GM21390 (cell line): ENCODE measurements around the gene HOXD10.

Experiments used
- ATAC-seq: cut with Tn5 transposase; IDR thresholded peaks from one replicate; pipeline ENCODE4 v1.9.1; 2021; ENCODE audit not compliant: unreplicated experiment

HOXD10 gene

GRCh38 chr2:176149939-176150583, 33.5 kb downstream of the HOXD10 start:
- no peak for ATAC-seq

DNA sequence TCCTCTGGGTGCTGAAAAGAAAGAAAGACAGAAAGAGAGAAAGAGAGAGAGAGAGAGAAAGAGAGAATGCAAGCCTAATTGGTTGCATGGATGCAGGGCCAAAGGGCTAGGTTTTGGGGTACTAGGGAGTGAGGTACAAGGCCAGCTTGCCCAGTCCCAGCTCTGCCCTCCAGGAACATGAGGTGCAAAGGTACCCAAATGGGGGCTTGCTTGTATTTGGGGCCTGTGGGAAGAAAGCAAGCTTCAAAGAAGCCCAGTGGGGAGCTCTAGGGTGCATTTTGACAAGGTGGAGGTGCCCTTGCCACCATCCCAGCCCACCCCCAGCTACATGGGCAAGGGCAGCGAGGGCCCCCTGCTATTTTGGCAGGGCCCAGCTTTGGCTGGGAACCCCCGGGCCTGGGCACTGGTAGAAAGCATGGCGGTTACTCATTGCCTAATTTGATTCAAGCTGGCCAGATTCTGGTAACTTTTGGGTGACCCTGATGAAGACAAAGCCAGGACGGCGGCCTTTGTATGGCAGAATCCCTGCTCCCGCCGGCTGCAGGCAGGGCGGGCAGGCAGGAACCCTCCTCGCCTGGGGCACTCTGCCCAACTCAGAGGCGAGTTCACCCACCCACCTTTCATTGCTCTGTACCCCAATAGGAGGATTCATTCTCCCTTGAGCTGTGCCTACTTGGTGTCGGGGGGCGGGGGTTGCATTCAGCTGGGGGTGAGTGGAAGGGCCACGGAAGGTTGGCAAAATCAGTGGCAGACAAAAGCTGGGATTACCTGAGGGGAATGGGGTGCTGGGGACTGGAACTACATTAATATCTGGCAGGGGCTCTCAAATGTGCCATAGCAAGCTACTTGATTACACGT, 34.2 kb downstream of the HOXD10 start:
- no peak for ATAC-seq

DNA sequence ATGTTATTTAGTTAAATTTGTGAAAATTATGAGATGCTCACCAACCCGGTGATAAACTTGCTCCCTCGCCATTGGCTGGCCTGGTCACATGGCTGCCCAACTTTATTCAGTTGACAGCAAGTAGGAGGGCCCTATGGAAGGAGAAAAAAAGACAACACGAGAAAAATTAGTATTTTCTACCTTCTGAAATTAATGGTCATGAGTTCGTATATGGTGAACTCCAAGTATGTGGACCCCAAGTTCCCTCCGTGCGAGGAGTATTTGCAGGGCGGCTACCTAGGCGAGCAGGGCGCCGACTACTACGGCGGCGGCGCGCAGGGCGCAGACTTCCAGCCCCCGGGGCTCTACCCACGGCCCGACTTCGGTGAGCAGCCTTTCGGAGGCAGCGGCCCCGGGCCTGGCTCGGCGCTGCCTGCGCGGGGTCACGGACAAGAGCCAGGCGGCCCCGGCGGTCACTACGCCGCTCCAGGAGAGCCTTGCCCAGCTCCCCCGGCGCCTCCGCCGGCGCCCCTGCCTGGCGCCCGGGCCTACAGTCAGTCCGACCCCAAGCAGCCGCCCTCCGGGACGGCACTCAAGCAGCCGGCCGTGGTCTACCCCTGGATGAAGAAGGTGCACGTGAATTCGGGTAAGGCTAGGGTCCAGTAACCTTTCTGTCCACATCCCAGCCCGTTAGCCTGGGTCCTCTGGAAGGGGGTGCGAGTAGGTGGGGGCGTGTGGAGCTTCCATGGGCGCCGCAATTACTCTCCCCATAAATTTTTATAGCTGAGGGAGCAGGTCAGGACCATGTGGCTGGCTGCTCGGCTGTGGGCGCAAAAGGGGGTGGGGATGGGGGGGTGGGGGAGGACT, 35.1 kb downstream of the HOXD10 start, which contains the start of gene HOXD4:
Gene HOXD4 (plus strand): TSS at position 109 of the 846 bp plus-strand sequence. CDS start 84 bp downstream, at position 193.
- ATAC-seq: no peak

GRCh38 chr2:176152350-176153181, 36.0 kb downstream of the HOXD10 start:
- no peak for ATAC-seq

- no peak for ATAC-seq
Measured at GRCh38 chr2:176154576-176155252, 38.1 kb downstream of the HOXD10 start.

DNA sequence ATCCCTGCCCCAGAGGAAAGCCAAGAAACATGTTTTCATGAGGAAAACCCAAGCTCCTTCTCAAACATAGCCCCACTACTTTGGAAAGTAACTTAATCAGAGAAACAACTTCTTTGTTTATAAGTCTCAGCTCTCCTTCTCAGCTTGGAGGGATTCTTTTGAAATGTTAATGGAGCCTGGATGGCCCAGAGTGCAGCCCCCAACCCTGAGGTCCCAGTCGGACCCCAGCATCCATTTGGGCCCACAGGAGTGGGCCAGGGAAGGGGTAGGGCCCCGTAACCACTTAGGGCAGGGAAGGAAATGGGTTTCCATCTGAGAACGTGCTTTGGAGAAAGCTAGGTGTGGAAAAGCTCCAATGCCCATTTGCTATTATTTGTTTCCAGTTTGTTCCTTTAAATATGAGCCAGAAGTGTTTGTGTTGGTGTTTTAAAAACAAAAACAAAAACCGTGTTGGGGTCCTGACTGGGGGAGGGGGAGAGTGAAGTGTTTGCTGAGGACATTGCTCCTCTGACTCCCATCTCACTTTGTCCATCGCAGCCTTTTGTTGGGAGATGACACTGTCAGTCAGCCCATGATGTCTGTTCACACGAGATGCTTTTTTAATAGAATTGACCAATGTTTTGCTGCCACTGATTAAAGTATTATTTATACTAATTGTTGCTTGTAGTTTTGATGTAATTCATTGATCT, 38.9 kb downstream of the HOXD10 start:
- ATAC-seq: no peak

DNA sequence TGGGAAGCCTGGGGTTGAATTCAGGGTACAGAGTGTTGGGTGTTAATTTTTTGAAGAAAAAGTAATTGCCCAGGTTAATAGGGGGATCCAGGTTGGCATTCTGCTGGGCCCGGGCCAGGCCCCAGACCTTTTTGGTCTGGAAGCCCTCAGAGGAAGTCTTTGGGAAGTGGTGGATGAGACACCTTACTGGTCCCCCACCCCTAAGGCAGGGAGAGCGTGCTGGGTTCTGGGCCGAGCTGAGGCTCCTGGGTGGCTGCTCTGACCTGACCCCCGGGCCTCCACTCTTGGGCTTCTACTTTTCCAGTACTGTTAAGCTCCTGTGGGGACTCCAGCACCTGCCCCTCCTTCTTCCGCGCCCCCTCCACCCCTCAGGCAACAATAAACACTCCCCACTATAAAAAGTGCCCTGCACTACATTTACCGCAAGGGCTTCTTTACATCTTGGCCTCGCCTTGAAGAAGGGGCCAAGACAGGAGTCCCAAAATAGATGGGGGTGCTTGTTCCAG, 39.8 kb downstream of the HOXD10 start:
- no peak for ATAC-seq

GRCh38 chr2:176156807-176157498, 40.4 kb downstream of the HOXD10 start, which contains the start of gene HOXD3:
Gene HOXD3, plus strand, starts transcription at chr2:176157307. Its CDS starts 11,808 bp downstream, at chr2:176169115.
- ATAC-seq: no peak

DNA sequence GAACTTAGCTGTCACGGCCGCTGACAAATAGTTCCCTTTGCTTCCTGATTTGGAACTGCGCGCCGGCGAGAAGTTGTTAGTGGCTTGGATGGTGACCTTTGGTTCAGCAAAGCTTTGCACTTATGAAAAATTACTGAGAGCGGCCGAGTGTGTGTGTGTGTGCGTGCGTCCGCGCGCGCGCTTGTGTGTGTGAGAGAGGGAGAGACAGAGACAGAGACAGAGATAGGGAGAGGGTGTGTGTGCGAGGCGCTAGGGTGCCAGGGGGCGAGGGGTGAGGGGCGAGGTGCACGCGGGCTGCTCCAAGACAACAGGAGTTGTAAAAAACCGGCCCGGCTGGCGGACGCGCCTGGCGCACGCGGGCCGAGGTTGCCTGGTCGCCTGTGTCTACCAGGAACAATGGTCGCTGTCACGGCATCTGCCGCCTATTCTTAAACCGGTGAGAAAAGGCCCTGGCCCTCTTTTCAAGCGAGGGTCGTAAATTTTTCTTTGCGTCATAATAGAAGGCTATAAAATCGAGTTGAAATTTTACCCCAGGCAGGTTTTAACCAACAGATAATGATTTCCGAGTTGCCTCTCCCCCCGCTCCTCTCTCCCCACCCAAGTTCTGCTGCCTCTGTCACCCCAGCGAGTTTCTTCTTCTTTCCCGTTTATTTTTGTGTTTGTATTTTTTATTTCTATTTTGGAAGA, 41.1 kb downstream of the HOXD10 start:
- ATAC-seq: no peak

GRCh38 chr2:176158186-176158591, 41.6 kb downstream of the HOXD10 start:
- no peak for ATAC-seq

DNA sequence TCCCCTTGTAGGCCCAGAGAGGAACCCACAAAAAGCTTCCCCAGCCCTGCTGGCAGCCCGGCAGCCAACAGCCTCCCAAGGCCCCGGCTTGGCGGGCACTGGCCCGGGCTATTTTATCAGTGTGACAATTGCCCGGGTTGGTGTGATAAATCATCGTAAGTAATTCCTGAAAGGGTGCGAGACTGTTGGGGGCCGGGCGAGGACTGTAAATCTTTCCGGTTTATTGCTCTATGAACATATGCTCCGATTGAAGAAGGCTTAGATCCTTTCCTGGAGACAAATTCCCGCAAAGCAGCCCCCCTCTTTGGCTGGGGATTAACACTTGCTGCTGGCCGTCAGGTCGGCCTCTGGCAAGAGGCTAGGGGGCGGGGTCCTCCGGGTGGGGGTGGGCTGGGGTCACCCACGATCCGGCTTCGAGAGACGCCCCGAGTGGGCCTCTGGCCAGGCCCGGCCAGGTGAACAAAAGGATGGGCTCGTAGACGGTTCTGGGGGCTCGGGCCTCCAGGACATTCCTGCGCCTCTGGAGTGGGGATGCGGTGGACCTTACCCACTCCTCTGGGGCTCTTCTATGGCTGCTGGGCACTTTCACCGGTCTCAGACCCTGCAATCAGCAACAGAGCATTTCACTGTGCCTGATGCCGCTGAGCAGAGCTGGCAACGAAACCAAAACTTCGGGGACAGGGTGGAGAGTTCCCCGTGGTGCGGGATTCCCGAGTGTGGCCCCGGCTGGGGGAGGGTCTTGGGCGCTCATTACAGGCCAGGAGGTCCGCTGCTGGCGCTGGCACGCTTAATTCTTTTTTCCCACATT, 42.5 kb downstream of the HOXD10 start:
- no peak for ATAC-seq

- ATAC-seq: no peak
Measured at GRCh38 chr2:176159663-176160250, 43.2 kb downstream of the HOXD10 start.

DNA sequence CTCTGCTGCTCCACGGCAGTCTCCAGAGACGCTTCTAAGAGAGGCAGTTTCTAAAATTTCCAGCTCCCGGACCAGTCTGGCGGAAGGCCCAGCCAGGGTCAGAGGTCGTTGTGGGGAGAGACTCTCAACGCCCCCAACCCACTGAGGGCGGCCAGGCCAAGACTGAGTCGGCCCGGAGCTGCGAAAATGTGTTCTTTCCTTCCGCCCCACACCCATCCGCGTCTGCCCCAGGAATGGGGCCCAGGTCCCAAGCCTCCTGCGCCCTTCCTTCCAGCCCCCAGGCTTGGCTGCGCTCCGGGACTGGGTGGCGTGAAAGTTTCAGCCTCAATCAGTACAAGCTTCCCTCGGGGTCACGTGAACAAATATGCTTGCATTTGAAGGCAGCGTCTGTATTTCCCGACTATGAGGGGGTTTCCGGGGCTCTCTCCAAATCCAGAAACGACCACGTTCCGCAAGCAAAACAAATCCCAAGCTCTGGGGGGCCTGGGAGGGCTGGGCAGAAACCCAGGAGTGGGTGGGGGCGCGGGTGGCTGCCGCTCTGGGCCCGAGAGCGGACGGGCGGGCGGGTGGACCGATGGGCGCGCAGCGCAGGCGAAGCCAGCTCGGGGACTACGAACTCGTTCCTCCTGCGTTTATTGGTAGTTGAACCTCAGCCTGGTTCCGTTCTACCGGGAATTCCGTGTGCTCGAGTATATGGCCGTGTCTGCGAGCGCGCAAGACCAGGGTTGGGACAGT, 43.8 kb downstream of the HOXD10 start:
- no peak for ATAC-seq

GRCh38 chr2:176160986-176161824, 44.6 kb downstream of the HOXD10 start:
- ATAC-seq: no peak
